Fibroblast of mammary gland (primary cell): ENCODE data around the gene ROS1.

Source experiments
- DNase-seq: peaks from one replicate; pipeline ENCODE4 v3.0.0-alpha.2; 2010; ENCODE audit warnings: low read depth
- H3K4me3 ChIP-seq: 2 replicates; pipeline ENCODE4 v1.5.1; 2011; ENCODE audit warnings: low read depth, mild to moderate bottlenecking, low read length, moderate library complexity; ENCODE audit not compliant: control insufficient read depth
- CTCF ChIP-seq: conservative IDR thresholded peaks from 2 replicates; pipeline ENCODE4 v1.5.1; 2011; ENCODE audit warnings: low read depth, low read length, inconsistent platforms; ENCODE audit not compliant: control insufficient read depth, insufficient read depth

ROS1 gene

GRCh38 chr6:117272032-117272866 is 153.5 kb downstream of the ROS1 start:
- TF ChIP-seq CTCF = no peak
- H3K4me3 ChIP-seq = no peak overlapping the region
- peak; percentile 18 for DNase-seq

- DNase-seq = no peak
- no peak overlapping the region for H3K4me3 ChIP-seq
- no peak for TF ChIP-seq CTCF
These were observed 154.8 kb downstream of the ROS1 start for GRCh38 chr6:117270843-117271507.

GRCh38 chr6:117270055-117270842 is 155.5 kb downstream of the ROS1 start:
- H3K4me3 ChIP-seq = no peak overlapping the region
- TF ChIP-seq CTCF = no peak
- DNase-seq = peak; percentile 17

- no peak for TF ChIP-seq CTCF
- no peak overlapping the region for H3K4me3 ChIP-seq
- no peak for DNase-seq
These were observed 156.1 kb downstream of the ROS1 start for GRCh38 chr6:117269638-117270054.

GRCh38 chr6:117268924-117269323 is 156.8 kb downstream of the ROS1 start:
- no peak for TF ChIP-seq CTCF
- no peak for DNase-seq

GRCh38 chr6:117267766-117268534 is 157.8 kb downstream of the ROS1 start:
- TF ChIP-seq CTCF = peak; percentile 13
- no peak for DNase-seq

More at GRCh38 chr6:117268924-117269323, 156.8 kb downstream of the ROS1 start:
- H3K4me3 ChIP-seq = no peak overlapping the region

More at GRCh38 chr6:117267766-117268534, 157.8 kb downstream of the ROS1 start:
- no peak overlapping the region for H3K4me3 ChIP-seq
